Activated gamma-delta T cell (primary cell): ENCODE results near the gene TASOR2.

Experiments
- DNase-seq: peaks from one replicate; lab custom pipeline; 2025; lab: John Stamatoyannopoulos, UW
- total RNA-seq, 2 donors: gene quantifications; one replicate each; lab custom pipeline; 2026; lab: John Stamatoyannopoulos, UW

The TASOR2 gene
- total RNA-seq = 162 to 170 reads per million in 2 donors

GRCh38 chr10:5684318-5684970 is at the start of gene TASOR2:
TSS of gene TASOR2 (plus strand) at chr10:5684838. CDS start at chr10:5720643, 35,805 bp downstream.
- DNase-seq = peak; percentile 91

GRCh38 chr10:5634918-5635317 is 49.7 kb upstream of the TASOR2 start:
- no peak for DNase-seq

GRCh38 chr10:5638494-5638893 is 46.1 kb upstream of the TASOR2 start:
- DNase-seq = no peak

- DNase-seq = no peak
Observed at GRCh38 chr10:5639066-5639465, 45.6 kb upstream of the TASOR2 start.

- no peak for DNase-seq
Observed at GRCh38 chr10:5640036-5640435, 44.6 kb upstream of the TASOR2 start.

GRCh38 chr10:5640501-5640900 is 44.1 kb upstream of the TASOR2 start:
- no peak for DNase-seq

- no peak for DNase-seq
Observed at GRCh38 chr10:5641501-5641900, 43.1 kb upstream of the TASOR2 start.

GRCh38 chr10:5643346-5644067 is 41.1 kb upstream of the TASOR2 start:
- DNase-seq = no peak

GRCh38 chr10:5644930-5645329 is 39.7 kb upstream of the TASOR2 start:
- no peak for DNase-seq

GRCh38 chr10:5645375-5645774 is 39.3 kb upstream of the TASOR2 start:
- DNase-seq = no peak

GRCh38 chr10:5645944-5646617 is 38.6 kb upstream of the TASOR2 start:
- no peak for DNase-seq

- DNase-seq = no peak
Observed at GRCh38 chr10:5647507-5648240, 37.0 kb upstream of the TASOR2 start.

- DNase-seq = no peak
Observed at GRCh38 chr10:5648494-5649457, 35.9 kb upstream of the TASOR2 start.

- no peak for DNase-seq
Observed at GRCh38 chr10:5649746-5650145, 34.9 kb upstream of the TASOR2 start.

GRCh38 chr10:5650664-5651387 is 33.8 kb upstream of the TASOR2 start:
- no peak for DNase-seq

- DNase-seq = no peak
Observed at GRCh38 chr10:5651388-5651764, 33.3 kb upstream of the TASOR2 start.

GRCh38 chr10:5652746-5653145 is 31.9 kb upstream of the TASOR2 start:
- no peak for DNase-seq

GRCh38 chr10:5654218-5654755 is 30.4 kb upstream of the TASOR2 start:
- DNase-seq = no peak

- DNase-seq = no peak
Observed at GRCh38 chr10:5655121-5655520, 29.5 kb upstream of the TASOR2 start.
